DND-41 (cell line): ENCODE measurements around the gene PIPOX.

Experiments
- ATAC-seq: fragments of 200-7000 bp; cut with Tn5 transposase; 3 replicates; pipeline ENCODE4 v1.9.1; 2021; ENCODE audit warnings: low read depth; ENCODE audit not compliant: insufficient read depth
- DNase-seq: peaks from one replicate; pipeline ENCODE4 v3.0.0-alpha.2; 2020
- H2AFZ ChIP-seq: 2 replicates; pipeline ENCODE4 v1.6.0; 2012; ENCODE audit warnings: low read depth, low read length
- H3K27ac ChIP-seq: 2 replicates; pipeline ENCODE4 v1.5.1; 2012; ENCODE audit warnings: low read length, inconsistent platforms
- H3K27me3 ChIP-seq: fragments of 200-600 bp; sonication (generic); 2 replicates; pipeline ENCODE4 v1.6.0; 2012; ENCODE audit warnings: low read length, mild to moderate bottlenecking, inconsistent platforms; ENCODE audit not compliant: insufficient read depth, poor library complexity
- H3K36me3 ChIP-seq: 2 replicates; pipeline ENCODE4 v1.5.1; 2012; ENCODE audit warnings: low read length, inconsistent platforms; ENCODE audit not compliant: insufficient read depth
- H3K4me1 ChIP-seq: 2 replicates; pipeline ENCODE4 v1.5.1; 2012; ENCODE audit warnings: mild to moderate bottlenecking, low read length; ENCODE audit not compliant: insufficient read depth
- H3K4me2 ChIP-seq: 2 replicates; pipeline ENCODE4 v1.6.0; 2012; ENCODE audit warnings: mild to moderate bottlenecking, moderate library complexity, low read length, inconsistent platforms; ENCODE audit not compliant: insufficient read depth
- H3K4me3 ChIP-seq, 2 experiments: fragments of 200-600 bp in 1 of 2; shearing (Covaris generic) in 1 of 2; 2 replicates each; pipeline ENCODE4 v1.5.1; 2012 to 2016; ENCODE audit warnings: inconsistent platforms in 2 of 2, low read length in 2 of 2, mild to moderate bottlenecking in 2 of 2, low read depth in 1 of 2, moderate library complexity in 1 of 2
- H3K79me2 ChIP-seq: 2 replicates; pipeline ENCODE4 v1.6.0; 2012; ENCODE audit warnings: low read length, inconsistent platforms; ENCODE audit not compliant: insufficient read depth
- H3K9ac ChIP-seq: 2 replicates; pipeline ENCODE4 v1.6.0; 2012; ENCODE audit warnings: low read depth, mild to moderate bottlenecking, inconsistent platforms, low read length, moderate library complexity
- H3K9me3 ChIP-seq: 2 replicates; pipeline ENCODE4 v1.5.1; 2012; ENCODE audit warnings: low read length, moderate library complexity, mild to moderate bottlenecking, inconsistent platforms; ENCODE audit not compliant: insufficient read depth, severe bottlenecking
- H4K20me1 ChIP-seq: 2 replicates; pipeline ENCODE4 v1.6.0; 2012; ENCODE audit warnings: low read length; ENCODE audit not compliant: insufficient read depth
- CTCF ChIP-seq: IDR thresholded peaks from 2 replicates; pipeline ENCODE4 v1.5.1; 2012; ENCODE audit warnings: borderline replicate concordance, low read length, moderate library complexity, mild to moderate bottlenecking; ENCODE audit not compliant: poor library complexity, severe bottlenecking; ENCODE audit errors: extremely low read depth
- EZH2 ChIP-seq: IDR thresholded peaks from 3 replicates; pipeline ENCODE4 v1.6.1; 2012; ENCODE audit warnings: borderline replicate concordance, low read depth, mild to moderate bottlenecking, moderate library complexity, low read length, inconsistent platforms; ENCODE audit not compliant: severe bottlenecking

The PIPOX gene

DNA sequence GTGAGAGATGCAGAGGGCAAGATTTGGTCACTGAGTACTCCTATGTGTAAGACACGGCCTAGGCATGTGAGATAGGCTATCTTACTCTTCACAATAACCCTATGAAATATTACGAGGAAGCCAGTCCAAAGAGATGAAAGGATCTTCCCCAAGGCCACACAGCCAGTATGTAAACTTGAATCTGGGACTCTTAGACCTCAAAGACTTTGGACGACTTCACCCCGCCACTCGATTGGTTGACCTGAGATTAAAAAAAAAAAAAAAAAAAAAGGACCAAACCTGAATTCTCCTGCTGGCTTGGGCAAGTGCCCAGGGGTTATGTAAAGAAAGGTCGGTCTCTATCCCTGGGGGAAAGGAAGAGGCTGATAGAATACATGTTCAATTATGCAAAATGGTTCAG, 33.1 kb downstream of the PIPOX start:
- Histone ChIP-seq H3K9ac (no peak overlapping the region), H2AFZ (no peak overlapping the region), H3K4me3 (no peak overlapping the region), H4K20me1 (peaks cover 3% of the 10 kb centered on the region), H3K9me3 (no peaks in the 10 kb centered on the region), H3K27ac (no peak overlapping the region), H3K4me2 (no peak overlapping the region), H3K79me2 (no peaks in the 10 kb centered on the region), H3K36me3 (peaks cover 50% of the 10 kb centered on the region), H3K4me1 (no peaks in the 10 kb centered on the region), H3K27me3 (no peaks in the 10 kb centered on the region)
- DNase-seq = no peak
- TF ChIP-seq EZH2 (no peak), CTCF (no peak)
- ATAC-seq = no peak

DNA sequence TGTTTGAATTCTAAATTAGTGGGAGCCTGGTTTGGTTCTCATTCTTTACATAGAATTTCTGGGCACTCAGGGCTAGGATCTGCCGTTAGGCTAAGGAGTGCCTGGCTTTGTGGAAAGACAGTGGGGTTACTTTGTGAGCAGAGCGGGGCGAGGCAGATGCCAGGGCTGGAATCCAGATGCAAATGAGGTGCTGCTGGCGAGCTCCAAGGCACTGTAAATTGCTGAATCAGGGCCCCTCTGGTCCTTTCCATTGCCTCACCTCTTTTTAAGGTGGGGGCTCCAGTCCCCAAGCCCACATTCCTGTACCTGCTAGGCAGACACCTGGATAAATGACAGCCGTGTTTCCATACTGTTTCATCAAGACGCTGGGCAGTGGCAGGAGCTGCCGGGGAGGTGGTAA, 33.8 kb downstream of the PIPOX start:
- H2AFZ ChIP-seq = no peak overlapping the region
- no peaks in the 10 kb centered on the region for H3K4me1 ChIP-seq
- no peaks in the 10 kb centered on the region for H3K79me2 ChIP-seq
- H3K4me2 ChIP-seq = no peak overlapping the region
- H3K27ac ChIP-seq = no peak overlapping the region
- no peak overlapping the region for H3K9ac ChIP-seq
- H4K20me1 ChIP-seq = peaks cover 3% of the 10 kb centered on the region
- no peak for DNase-seq
- no peak for TF ChIP-seq EZH2
- no peak for TF ChIP-seq CTCF
- ATAC-seq = no peak
- H3K4me3 ChIP-seq = no peak overlapping the region
- no peaks in the 10 kb centered on the region for H3K27me3 ChIP-seq
- H3K36me3 ChIP-seq = peaks cover 55% of the 10 kb centered on the region
- no peaks in the 10 kb centered on the region for H3K9me3 ChIP-seq

- ATAC-seq (no peak), DNase-seq (no peak)
- Histone ChIP-seq H3K27ac (no peak overlapping the region), H3K36me3 (peaks cover 61% of the 10 kb centered on the region), H3K9ac (no peak overlapping the region), H3K4me2 (no peak overlapping the region), H3K27me3 (no peaks in the 10 kb centered on the region), H2AFZ (no peak overlapping the region), H3K9me3 (no peaks in the 10 kb centered on the region), H4K20me1 (peaks cover 3% of the 10 kb centered on the region), H3K4me1 (no peaks in the 10 kb centered on the region), H3K4me3 (no peak overlapping the region), H3K79me2 (no peaks in the 10 kb centered on the region)
- TF ChIP-seq EZH2 = no peak
Measured at GRCh38 chr17:29077320-29077719, 34.4 kb downstream of the PIPOX start.

- H4K20me1 ChIP-seq = peaks cover 3% of the 10 kb centered on the region
- no peak overlapping the region for H3K4me2 ChIP-seq
- H3K9me3 ChIP-seq = no peaks in the 10 kb centered on the region
- no peaks in the 10 kb centered on the region for H3K27me3 ChIP-seq
- TF ChIP-seq CTCF (no peak), EZH2 (no peak)
- no peak overlapping the region for H3K4me3 ChIP-seq
- H2AFZ ChIP-seq = no peak overlapping the region
- no peak overlapping the region for H3K9ac ChIP-seq
- ATAC-seq (no peak), DNase-seq (no peak)
- H3K27ac ChIP-seq = no peak overlapping the region
- no peaks in the 10 kb centered on the region for H3K79me2 ChIP-seq
- H3K4me1 ChIP-seq = no peaks in the 10 kb centered on the region
- H3K36me3 ChIP-seq = peaks cover 70% of the 10 kb centered on the region
Measured at GRCh38 chr17:29078183-29079045, 35.5 kb downstream of the PIPOX start.
